Nephron (organoid): ENCODE results near the gene TIGD2.
"Not testable (repeated sequence)": the region's sequence is repeated elsewhere in the genome, so short reads cannot be mapped to it uniquely, and the experiment has no call there.

Experiments used
- H3K27ac Mint-ChIP-seq, 3 experiments: 2 replicates each; pipeline ENCODE4 v1.8.0; 2020; ENCODE audit warnings: mixed read lengths in 3 of 3, mild to moderate bottlenecking in 2 of 3, moderate library complexity in 1 of 3
- H3K27me3 Mint-ChIP-seq: 2 replicates; pipeline ENCODE4 v1.8.0; 2021; ENCODE audit warnings: low read depth, mild to moderate bottlenecking, moderate library complexity, mixed read lengths
- H3K36me3 Mint-ChIP-seq: 2 replicates; pipeline ENCODE4 v1.8.0; 2020; ENCODE audit warnings: low read depth, mixed read lengths
- H3K4me1 Mint-ChIP-seq: 2 replicates; pipeline ENCODE4 v1.8.0; 2020; ENCODE audit warnings: mixed read lengths
- H3K4me3 Mint-ChIP-seq, 3 experiments: 2 replicates each; pipeline ENCODE4 v1.8.0; 2020; ENCODE audit warnings: mild to moderate bottlenecking in 3 of 3, mixed read lengths in 3 of 3, moderate library complexity in 2 of 3
- H3K9me3 Mint-ChIP-seq: 2 replicates; pipeline ENCODE4 v1.8.0; 2020; ENCODE audit warnings: mixed read lengths
- CTCF ChIP-seq, 3 experiments: fragments of 200-600 bp; sonication (generic); IDR thresholded peaks; one replicate each; pipeline ENCODE4 v1.5.0; 2021; ENCODE audit warnings: antibody characterized with exemption in 3 of 3; ENCODE audit not compliant: unreplicated experiment in 3 of 3

Gene TIGD2

GRCh38 chr4:89136525-89136924 is 25.2 kb downstream of the TIGD2 start:
- Mint-ChIP-seq H3K4me1 (no peaks in the 10 kb centered on the region), H3K27ac (no peak overlapping the region), H3K4me3 (no peak overlapping the region), H3K27me3 (no peaks in the 10 kb centered on the region), H3K36me3 (no peaks in the 10 kb centered on the region), H3K9me3 (no peaks in the 10 kb centered on the region)
- TF ChIP-seq CTCF (IDR thresholded peaks at IDR 0.05; ENCODE audit: unreplicated experiment in 3 of 3): no peak

GRCh38 chr4:89137231-89137630 is 25.9 kb downstream of the TIGD2 start:
- H3K4me1 Mint-ChIP-seq: no peaks in the 10 kb centered on the region
- no peak overlapping the region for H3K4me3 Mint-ChIP-seq
- H3K36me3 Mint-ChIP-seq: no peaks in the 10 kb centered on the region
- no peaks in the 10 kb centered on the region for H3K27me3 Mint-ChIP-seq
- no peaks in the 10 kb centered on the region for H3K9me3 Mint-ChIP-seq
- H3K27ac Mint-ChIP-seq: no peak overlapping the region
- no peak for TF ChIP-seq CTCF (IDR thresholded peaks at IDR 0.05; ENCODE audit: unreplicated experiment in 3 of 3)

- H3K9me3 Mint-ChIP-seq: no peaks in the 10 kb centered on the region
- no peak overlapping the region for H3K4me3 Mint-ChIP-seq
- no peak for TF ChIP-seq CTCF (IDR thresholded peaks at IDR 0.05; ENCODE audit: unreplicated experiment in 3 of 3)
- H3K27me3 Mint-ChIP-seq: no peaks in the 10 kb centered on the region
- no peak overlapping the region for H3K27ac Mint-ChIP-seq
- H3K36me3 Mint-ChIP-seq: no peaks in the 10 kb centered on the region
- no peaks in the 10 kb centered on the region for H3K4me1 Mint-ChIP-seq
These were observed 26.4 kb downstream of the TIGD2 start for GRCh38 chr4:89137695-89138094.

GRCh38 chr4:89140168-89140759 is 28.9 kb downstream of the TIGD2 start:
- Mint-ChIP-seq H3K4me3 (no peak overlapping the region), H3K9me3 (no peaks in the 10 kb centered on the region), H3K36me3 (no peaks in the 10 kb centered on the region), H3K27ac (no peak overlapping the region), H3K27me3 (no peaks in the 10 kb centered on the region), H3K4me1 (no peaks in the 10 kb centered on the region)
- TF ChIP-seq CTCF (IDR thresholded peaks at IDR 0.05; ENCODE audit: unreplicated experiment in 3 of 3): no peak

- H3K4me3 Mint-ChIP-seq: no peak overlapping the region
- H3K27me3 Mint-ChIP-seq: no peaks in the 10 kb centered on the region
- H3K4me1 Mint-ChIP-seq: no peaks in the 10 kb centered on the region
- no peak overlapping the region for H3K27ac Mint-ChIP-seq
- H3K36me3 Mint-ChIP-seq: no peaks in the 10 kb centered on the region
- TF ChIP-seq CTCF (IDR thresholded peaks at IDR 0.05; ENCODE audit: unreplicated experiment in 3 of 3): no peak
- no peaks in the 10 kb centered on the region for H3K9me3 Mint-ChIP-seq
These were observed 31.6 kb downstream of the TIGD2 start for GRCh38 chr4:89142691-89143669.

- H3K4me3 Mint-ChIP-seq, H3K4me1 Mint-ChIP-seq, H3K36me3 Mint-ChIP-seq, H3K27ac Mint-ChIP-seq, H3K27me3 Mint-ChIP-seq, H3K9me3 Mint-ChIP-seq: not testable (repeated sequence)
These were observed 33.3 kb downstream of the TIGD2 start for GRCh38 chr4:89144652-89145051.
